Measurements from ENCODE around the gene SSBP2.
"Not testable (repeated sequence)": the region's sequence is repeated elsewhere in the genome, so short reads cannot be mapped to it uniquely, and the experiment has no call there.

Gene SSBP2

DNA sequence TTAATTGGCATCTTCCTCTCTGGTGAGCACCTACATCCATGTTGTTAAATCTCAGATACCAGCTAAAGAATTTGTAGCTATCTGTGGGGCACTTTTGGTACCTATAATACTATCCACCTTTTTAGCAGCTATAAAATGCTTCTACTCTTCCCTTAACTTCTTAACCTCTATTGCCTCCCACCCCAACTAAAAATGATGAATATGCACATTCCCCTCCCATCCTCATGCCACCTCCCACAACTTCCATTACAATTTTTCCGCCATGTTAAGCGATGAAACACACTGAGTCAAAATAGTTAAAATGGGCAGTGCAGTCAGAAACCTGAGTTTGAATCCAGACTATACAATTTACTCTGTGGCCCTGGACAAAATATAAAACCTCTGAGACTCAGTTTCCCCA, 10.1 kb downstream of the SSBP2 start:
- DNase-seq (ENCODE audit: low read depth in 2 of 2, low spot score in 1 of 2): no peak

DNA sequence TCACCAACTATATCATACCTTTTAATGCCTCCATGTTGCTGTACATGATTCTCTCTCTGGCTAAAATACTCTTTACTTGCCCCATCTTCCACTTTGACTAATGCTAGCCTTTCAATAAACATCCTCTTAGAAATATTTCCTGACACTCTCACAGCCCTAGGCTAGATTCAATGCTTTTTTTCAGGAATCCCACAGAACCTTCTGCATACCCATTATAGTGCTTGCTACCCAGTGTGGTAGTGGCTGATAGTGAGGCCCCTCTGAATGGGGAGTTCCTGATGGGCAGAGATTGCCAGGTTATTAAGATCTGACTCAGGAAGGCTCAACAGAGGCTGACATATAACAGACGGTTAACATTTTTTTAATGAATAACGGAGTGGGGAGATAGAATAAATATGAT, 11.6 kb downstream of the SSBP2 start:
- no peak for DNase-seq (ENCODE audit: low read depth in 2 of 2, low spot score in 1 of 2)

DNA sequence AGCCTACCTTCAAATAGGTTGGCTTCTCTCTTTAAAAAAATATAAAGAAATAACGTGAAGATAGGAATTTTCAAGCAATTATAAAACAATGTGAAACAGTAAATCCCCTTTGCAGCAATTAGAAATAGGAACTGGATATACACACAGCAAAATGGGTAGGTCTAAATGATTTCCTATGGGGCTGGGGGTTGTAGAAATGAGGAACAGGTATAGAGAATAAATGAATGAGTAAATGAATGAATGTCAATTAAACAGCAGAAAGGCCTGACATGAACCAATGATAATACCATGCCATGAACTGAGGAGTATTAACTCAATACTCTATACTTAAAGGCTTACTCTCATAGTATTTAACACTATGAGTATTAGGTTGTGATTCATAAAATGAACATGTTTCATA, 21.6 kb downstream of the SSBP2 start:
- no peak for DNase-seq (ENCODE audit: low read depth in 2 of 2, low spot score in 1 of 2)

DNA sequence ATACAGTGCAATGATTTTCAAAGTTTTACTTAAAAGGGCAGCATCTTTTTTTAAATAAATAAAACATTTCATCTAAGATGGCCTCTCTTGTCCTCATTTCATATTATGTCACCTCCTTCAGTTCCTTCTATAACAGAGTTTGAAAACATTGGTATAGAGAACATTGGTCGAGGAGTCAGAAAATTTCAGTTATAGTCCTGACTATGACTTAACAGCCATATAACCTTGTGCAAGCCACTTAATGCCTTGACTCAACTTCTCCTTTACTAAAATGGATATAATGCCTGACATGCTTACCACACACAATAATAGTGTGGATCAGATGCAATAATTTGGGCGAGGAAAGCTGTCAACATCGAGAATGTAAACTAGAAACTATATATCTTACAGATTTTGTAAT, 22.6 kb downstream of the SSBP2 start:
- no peak for DNase-seq (ENCODE audit: low read depth in 2 of 2, low spot score in 1 of 2)

DNA sequence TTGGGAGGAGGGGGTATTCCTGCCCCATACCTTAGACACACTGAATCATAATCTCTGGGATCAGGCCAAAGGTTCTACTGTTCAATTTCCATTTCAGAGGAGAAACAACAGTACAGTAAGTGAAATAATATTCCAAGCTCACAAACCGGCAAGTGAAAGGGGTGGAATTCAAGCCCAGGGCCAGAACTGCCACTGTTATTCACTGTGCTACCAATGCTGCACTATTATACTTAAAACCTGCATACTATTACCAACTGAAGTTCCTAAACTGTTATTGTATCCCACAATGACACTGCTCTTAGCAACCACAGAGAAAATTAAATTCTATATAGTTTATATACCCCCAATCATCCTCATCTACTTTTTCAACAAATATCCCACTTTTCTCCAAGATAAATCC, 24.6 kb downstream of the SSBP2 start:
- no peak for DNase-seq (ENCODE audit: low read depth in 2 of 2, low spot score in 1 of 2)

DNA sequence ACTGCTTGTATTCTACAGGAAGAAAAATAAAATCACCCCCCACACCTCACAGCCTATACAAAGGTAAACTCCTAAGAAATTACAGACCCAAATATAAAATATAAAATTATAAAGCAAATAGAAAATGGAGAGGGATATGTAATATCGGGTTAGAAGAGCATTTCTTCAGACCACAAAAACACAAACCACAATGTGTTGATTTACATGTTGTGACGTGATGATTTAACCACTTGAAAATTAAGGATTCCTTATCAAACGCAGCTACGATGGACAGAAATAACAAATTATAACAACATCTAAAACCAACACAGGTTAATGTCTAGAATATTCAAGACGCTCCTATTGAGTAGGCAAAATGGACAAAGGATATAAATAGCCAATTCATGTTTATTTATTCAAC, 26.3 kb downstream of the SSBP2 start:
- no peak for DNase-seq (ENCODE audit: low read depth in 2 of 2, low spot score in 1 of 2)

DNA sequence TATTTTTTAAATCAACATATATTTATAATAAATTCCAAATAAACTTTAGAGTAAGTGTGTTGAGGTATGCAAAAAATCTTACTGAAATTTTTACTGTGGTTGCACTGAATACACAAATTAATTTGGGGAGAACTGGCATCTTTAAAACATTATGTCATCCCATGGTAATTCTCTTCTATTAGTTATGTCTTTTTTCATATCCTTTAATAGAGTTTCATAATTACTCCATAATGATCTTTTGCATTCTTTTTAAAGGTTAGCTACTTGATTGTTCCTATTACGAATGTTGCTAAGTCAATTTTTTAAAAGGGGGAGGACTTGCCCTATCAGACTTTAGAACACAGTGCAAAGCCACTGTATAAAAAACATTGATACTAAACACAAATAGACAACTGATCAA, 26.8 kb downstream of the SSBP2 start:
- no peak for DNase-seq (ENCODE audit: low read depth in 2 of 2, low spot score in 1 of 2)

DNA sequence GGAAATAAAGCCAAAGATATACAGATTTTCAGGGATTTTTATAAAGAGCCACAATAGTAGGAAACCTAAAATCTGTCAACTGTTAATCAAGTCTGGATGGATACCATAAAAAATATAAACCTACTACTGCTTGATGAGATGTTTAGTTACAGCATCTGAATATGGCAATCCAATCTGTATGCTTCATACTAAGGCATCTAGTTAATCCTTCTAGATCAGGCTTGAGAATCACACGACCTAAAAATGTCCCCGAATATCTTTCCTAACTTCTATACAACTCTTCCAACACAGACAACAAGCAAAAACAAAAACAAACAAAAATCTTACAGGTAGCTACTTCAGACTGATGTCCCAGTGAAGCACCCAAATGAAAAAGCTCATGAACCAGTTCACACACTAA, 29.8 kb downstream of the SSBP2 start:
- DNase-seq (ENCODE audit: low read depth in 2 of 2, low spot score in 1 of 2): no peak

DNA sequence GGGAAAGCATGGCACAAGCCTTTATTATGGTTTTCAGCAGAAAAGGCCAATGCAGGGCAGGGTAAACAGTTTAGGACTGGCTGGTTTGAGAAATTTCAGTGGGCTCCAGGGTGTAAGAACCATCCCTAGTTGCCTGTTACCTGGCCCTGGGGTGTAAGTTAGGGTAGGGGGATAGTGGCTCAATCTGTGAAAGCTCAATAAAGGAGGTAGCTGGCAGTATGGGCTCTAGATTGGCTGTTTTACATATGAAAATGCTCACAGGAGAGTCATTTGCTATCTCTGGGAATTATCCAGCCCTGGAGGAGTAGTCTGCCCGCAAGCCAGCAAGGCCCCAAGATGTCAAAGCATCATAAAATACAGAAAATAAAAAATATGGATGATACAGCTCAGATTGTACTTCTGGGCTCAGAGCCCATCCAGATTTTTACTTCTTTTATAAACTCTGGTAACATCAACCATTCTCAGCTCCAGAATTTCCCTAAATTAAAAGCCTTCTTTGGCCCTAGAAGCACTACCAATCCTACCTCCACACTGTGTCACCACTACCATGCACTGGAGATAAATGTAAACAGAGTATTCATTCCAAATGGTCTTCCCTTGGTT, 31.1 kb downstream of the SSBP2 start:
- no peak for DNase-seq (ENCODE audit: low read depth in 2 of 2, low spot score in 1 of 2)

DNA sequence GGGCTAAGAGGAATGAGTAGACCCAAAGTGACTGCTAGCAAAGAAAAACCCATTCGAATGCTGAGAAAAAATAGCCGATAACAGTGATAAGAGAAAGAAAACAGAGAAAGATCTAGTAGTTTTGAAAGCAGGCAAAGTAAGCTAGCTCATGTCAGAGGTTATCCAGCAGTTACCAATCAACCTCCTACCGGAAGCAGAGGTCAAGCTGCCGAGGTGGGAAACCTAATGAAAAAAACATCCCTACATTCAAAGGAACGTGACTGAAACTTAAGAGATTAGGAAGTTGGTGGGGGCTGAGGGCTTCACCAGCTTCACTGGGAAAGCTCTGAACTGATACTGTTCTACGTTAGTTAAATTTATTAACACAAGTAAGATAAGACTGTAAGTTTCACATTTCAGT, 32.6 kb downstream of the SSBP2 start:
- no peak for DNase-seq (ENCODE audit: low read depth in 2 of 2, low spot score in 1 of 2)

DNA sequence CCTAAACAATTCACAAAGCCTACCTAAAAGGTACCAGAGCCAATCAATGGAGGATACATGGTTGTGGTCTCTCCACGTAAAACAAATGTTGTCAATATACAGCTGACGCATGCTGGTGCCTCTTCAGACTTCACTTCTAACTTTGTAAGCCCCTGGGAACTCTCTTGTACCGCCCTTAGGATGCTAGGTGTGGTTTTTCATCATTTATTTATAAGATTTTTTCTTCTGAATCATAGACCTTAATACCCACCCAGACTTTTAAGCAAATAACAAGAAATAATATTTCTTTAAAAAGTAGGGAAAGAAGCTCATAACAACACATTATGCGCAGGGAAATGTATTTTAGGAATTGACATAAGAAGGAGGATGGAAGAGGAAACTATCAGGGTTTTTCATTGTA, 33.0 kb downstream of the SSBP2 start:
- DNase-seq (ENCODE audit: low read depth in 2 of 2, low spot score in 1 of 2): no peak

DNA sequence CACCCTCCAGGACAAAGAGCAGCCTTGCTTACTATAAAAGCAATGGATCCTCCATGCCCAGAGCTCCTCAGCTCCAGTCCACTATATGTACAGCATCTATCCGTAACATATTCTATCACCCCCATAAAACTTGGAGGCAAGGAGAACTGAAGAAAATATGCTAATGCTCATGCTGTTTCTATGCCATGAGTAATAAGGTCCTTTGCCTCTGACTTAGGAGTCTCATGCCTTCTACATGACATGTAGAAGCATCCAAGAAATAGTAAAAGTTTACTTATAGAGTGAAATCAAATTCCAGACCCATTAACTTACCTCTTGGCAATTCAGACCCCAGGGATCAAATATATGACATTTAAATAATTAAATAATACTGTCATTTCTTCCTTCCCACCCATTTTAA, 33.7 kb downstream of the SSBP2 start:
- DNase-seq (ENCODE audit: low read depth in 2 of 2, low spot score in 1 of 2): no peak

DNA sequence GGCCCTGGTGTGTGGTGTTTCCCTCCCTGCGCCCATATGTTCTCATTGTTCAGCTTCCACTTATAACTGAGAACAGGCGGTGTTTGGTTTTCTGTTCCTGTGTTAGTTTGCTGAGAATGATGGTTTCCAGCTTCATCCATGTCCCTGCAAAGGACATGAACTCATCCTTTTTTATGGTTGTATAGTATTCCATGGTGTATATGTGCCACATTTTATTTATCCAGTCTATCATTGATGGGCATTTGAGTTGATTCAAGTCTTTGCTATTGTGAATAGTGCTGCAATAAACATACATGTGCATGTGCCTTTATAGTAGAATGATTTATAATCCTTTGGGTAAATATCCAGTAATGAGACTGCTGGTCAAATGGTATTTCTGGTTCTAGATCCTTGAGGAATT, 36.8 kb downstream of the SSBP2 start:
- DNase-seq (ENCODE audit: low read depth in 2 of 2, low spot score in 1 of 2): not testable (repeated sequence)

DNA sequence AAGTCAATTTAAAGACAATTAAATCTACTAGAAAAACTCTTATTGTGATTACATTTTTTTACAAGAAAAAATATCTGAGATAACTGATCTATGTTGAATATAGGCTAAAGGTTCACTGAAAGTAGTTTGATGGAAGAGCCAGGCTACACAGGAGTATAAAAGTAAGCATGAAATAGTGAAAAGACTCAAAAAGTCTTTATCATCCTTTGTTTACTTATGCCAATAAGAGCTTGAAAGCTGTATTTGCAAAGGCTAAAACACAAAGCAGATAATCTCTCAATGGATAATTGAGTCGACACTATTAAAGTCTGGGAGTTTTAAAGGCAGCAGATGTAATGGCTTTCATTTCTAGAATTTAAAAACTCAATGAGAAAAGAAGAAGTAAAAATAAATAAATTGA, 42.0 kb downstream of the SSBP2 start:
- no peak for DNase-seq (ENCODE audit: low read depth in 2 of 2, low spot score in 1 of 2)

DNA sequence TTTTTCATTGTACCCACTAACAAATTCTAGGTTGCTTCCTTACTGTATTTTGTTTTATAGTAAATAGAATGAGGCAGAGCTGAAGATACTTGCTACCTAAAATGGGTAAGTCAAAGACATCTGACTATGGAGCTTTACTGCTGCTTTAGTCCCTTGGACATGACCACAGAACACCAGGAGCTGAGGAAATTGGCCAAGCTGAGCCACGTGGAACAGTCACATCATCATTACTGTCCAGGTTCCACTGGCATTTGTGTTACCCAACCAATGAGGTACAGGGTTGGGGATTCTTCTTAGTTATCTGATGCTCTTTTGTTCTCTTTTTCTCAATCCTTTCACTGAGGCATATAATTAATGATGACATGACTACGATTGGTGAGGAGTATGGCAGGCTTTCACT, 47.1 kb downstream of the SSBP2 start:
- no peak for DNase-seq (ENCODE audit: low read depth in 2 of 2, low spot score in 1 of 2)

DNA sequence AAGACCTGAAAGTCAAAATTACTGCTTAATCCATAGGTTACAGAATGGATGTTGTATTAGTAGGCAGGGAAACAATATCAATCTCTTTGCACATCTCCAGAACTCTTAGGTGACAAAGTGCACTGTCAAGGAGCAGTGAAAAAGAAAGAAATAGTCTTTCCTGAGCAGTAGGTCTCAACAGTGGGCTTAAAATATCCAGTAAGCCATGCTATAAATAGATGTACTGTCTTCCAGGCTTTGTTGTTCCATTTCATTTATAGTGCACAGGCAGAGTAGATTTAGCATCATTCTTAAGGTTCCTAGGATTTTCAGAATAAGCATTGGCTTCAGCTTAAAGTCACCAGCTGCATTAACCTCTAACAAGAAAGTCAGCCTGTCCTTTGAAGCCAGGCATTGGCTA, 50.7 kb downstream of the SSBP2 start:
- DNase-seq (ENCODE audit: low read depth in 2 of 2, low spot score in 1 of 2): no peak

DNA sequence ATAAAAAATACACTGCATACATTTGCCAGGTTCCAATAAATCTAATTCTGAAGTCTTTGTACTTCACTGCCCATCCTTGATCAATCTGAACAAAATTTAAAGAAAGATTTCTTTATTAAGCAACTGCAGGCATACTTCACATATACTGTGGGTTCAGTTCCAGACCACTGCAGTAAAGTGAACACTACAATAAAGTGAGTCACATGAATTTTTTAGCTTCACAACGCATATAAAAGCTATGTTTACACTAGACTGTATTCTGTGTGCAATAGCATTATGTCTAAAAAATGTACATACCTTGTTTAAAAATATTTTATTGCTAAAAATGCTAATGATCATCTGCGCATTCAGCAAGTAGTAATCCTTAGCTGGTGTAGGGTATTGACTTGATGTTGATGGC, 52.1 kb downstream of the SSBP2 start:
- no peak for DNase-seq (ENCODE audit: low read depth in 2 of 2, low spot score in 1 of 2)

DNA sequence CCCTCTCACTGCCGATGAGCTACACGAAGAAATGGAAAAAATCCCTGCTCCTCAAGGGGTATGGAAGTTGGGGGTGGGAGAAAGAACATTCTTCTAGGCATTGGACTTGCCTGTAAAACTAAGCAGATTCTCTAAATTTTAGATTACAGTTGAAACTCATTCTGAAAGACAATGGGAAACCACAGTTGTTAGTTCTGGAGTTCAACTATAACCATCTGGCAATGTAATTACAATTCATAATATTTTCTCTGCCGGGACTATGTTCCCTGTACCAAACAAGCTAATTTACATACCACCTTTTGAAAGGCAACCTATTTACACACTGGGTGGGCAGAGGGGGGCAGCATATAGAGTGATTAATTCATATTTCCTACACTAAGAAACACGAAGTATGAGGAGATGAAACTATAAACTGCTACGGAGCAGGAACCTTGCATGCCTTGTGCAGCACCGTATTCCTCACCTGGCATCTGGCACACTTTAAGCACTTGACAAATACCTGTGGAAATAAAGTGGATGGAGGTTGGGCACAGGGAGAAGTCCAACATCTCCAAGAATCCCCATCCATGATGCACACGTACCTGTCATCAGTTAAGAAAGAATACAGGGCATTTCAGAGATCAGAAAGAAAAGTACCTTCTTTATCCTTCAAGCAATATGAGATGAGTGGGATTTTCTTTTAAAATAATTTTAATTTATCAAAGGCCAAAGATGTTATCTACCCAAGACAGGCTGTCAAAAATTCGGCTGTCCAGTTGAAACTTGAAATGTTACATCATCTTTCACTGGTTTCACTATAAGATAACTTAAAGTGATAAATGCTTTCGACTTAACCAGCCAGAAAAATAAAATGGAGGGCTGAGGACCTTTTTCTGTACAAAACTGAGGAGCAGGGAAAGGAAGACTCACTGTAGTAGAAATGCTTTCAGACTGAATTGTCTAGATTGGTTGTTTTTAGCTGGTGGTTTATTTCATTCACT, 54.2 kb downstream of the SSBP2 start:
- no peak for DNase-seq (ENCODE audit: low read depth in 2 of 2, low spot score in 1 of 2)

DNA sequence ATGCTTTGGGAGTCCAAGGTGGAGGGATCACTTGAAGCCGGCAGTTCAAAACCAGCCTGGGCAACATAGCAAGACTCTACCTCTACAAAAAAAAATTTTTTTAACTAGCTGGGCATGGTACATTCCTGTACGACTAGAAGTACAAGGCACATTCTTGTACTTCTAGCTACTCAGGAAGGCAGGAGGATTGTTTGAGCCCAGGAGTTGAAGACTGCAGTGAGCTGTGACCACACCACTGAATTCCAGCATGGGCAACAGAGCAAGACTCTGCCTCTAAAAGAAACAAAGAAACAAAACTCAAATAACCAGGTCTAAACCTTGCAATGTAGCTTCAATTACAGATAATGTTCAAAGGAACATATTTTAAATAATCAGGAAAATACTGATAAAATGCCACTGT, 56.2 kb downstream of the SSBP2 start:
- DNase-seq (ENCODE audit: low read depth in 2 of 2, low spot score in 1 of 2): no peak

DNA sequence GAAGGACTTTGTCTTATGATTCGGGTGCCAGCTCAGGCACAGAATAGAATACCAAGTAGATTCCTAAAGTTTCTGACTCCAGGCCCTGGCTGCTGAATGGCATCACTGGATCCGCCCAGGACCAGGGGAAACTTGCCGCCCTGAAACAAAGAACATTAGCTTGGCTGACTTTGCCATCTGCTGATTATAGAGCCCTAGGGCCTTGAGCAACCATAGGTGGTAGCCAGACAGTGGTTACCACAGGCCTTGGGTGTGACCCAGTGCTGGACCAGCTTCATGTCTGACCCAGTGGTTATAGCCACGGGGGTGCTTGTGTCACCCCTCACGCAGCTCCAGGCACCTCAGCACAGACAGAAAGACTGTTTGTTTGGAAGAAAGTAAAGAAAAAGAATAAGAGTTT, 62.7 kb downstream of the SSBP2 start:
- DNase-seq (ENCODE audit: low read depth in 2 of 2, low spot score in 1 of 2): no peak

DNA sequence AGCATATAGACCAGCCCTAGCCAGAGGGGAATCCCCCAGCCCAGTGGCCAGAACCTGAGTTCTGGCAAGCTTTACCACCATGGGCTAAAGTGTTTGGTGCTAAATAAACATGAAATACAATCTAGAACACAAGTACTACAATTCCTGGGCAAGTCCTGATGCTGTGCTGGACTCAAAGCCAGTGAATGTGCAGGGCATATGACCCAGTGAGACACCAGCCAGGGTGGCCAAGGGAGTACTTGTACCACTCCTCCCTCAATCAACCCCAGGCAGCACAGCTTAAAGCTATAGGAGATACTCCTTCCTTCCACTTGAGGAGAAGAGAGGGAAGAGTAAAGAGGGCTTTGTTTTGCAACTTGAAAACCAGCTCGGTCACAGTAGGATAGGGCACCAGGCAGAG, 63.6 kb downstream of the SSBP2 start:
- no peak for DNase-seq (ENCODE audit: low read depth in 2 of 2, low spot score in 1 of 2)

DNA sequence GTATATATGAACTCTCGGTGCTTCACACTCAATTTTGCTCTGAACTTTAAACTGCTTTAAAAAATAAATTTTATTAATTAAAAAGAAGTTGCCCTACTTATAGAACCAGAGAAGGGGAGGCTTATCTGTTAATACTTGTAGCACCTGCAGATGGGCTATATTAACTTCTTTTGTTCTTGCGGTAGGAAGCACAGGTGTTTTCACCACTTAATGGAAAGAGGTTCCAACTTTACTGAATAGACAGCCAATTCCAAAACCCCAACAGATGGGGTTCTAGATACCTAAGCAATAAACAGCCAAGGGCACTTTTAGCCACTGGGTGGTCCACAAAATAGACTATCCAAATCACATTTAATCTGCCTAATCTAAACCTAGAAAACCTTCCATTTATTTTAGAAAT, 65.4 kb downstream of the SSBP2 start:
- no peak for DNase-seq (ENCODE audit: low read depth in 2 of 2, low spot score in 1 of 2)

DNA sequence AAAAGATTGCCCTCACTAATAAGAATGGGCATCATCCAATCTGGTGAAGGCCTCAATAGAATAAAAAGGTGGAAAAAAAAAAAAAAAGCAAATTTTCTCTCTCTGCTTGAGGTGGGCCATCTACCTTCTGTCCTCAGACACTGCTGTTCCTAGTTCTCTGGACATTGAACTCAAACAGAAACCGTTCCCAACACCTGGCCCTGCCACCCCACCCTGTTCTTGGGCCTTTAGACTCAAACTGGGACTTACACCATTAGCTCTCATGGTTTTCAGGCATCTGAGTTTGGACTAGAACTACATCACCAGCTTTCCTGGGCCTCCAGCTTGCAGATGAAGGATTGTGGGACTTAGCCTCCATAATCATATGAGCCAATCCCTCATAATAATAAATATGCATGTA, 71.0 kb downstream of the SSBP2 start:
- no peak for DNase-seq (ENCODE audit: low read depth in 2 of 2, low spot score in 1 of 2)

Data from stimulated activated CD8-positive, alpha-beta memory T cell treated with anti-CD3 and anti-CD28 coated beads, Interleukin-4, amount 100 ng/mL, for 4 hours (primary cell).